ENCODE results near the gene TGFA.

DNA sequence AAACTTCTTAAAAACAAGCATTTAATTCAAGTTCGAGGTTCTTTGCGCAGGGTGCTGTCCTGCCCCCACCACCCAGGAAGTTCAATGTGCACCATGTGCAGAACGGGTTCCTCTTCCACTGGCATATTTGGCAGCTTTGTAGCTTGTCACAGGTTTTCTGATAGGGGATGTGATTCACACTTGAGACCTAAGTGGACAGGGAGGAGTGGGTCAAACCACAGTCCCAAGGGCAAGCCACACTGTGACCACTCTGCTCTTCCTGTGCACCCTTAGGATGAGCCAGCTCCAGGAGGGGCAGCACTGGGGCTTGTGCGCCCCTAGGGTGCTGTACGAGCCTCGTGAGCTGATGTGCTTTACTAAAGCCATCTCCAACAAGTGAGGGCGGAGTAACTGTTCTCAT, 82.5 kb downstream of the TGFA start:
- TF ChIP-seq, protein P1, sequence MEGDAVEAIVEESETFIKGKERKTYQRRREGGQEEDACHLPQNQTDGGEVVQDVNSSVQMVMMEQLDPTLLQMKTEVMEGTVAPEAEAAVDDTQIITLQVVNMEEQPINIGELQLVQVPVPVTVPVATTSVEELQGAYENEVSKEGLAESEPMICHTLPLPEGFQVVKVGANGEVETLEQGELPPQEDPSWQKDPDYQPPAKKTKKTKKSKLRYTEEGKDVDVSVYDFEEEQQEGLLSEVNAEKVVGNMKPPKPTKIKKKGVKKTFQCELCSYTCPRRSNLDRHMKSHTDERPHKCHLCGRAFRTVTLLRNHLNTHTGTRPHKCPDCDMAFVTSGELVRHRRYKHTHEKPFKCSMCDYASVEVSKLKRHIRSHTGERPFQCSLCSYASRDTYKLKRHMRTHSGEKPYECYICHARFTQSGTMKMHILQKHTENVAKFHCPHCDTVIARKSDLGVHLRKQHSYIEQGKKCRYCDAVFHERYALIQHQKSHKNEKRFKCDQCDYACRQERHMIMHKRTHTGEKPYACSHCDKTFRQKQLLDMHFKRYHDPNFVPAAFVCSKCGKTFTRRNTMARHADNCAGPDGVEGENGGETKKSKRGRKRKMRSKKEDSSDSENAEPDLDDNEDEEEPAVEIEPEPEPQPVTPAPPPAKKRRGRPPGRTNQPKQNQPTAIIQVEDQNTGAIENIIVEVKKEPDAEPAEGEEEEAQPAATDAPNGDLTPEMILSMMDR (IDR thresholded peaks at IDR 0.05): no peak
- TF ChIP-seq POLR2A (IDR thresholded peaks at IDR 0.05): no peak

All from body of pancreas (tissue), 4 donors.